ENCODE data around the gene TRMT13.
"Not testable (repeated sequence)": the region's sequence is repeated elsewhere in the genome, so short reads cannot be mapped to it uniquely, and the experiment has no call there.

TRMT13 gene

GRCh38 chr1:100164216-100164615 is 31.3 kb downstream of the TRMT13 start:
- DNase-seq = no peak

DNA sequence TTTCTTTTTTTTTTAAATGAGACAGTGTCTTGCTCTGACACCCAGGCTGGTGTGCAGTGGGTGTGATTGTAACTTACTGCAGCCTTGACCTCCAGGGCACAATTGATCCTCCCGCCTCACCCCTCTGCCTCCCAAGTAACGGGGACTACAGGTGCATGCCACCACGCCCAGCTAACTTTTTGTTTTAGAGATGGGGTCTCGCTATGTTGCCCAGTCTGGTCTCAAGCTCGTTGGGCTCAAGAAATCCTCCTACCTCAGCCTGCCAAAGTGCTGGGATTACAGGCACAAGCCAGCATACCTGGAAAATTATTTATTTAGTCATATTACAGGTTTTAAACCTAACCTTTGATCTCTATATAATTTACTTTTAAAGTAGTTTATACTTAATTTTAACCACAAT is 31.7 kb downstream of the TRMT13 start:
- DNase-seq = no peak

GRCh38 chr1:100168051-100168450 is 35.1 kb downstream of the TRMT13 start:
- no peak for DNase-seq

DNA sequence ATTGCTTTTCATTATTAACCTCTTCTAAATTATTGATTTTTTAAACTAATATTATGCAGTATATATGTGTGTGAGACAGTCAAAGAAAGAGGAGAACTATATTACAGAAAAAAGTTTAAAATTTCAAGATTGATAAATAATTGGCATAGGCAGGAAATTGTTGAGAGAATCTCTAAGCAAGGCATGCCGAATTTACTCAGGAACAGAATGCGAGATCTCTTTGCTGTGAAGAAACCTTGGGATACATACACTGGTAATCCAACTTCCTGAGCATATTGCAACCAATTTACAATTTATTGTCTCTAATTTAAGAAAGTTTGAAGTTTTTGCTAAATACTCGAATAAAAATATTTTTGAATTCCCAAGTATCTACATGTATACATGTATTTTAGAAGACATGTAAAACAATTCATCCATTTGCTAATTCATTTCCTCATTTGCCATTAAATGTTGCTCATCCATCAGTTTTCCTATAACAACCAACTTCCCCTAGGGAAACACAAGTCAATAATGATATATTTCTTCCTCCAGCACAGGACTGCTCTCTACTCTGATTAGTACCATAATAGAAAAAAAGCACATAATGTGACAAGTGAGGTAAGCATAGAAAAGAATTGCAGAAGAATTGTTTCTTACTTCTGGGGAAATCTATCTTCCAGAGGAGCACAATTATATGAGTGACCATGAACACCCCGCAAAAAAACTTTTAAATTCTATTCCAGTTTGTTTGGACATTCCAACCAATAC is 44.5 kb downstream of the TRMT13 start:
- DNase-seq = no peak

DNA sequence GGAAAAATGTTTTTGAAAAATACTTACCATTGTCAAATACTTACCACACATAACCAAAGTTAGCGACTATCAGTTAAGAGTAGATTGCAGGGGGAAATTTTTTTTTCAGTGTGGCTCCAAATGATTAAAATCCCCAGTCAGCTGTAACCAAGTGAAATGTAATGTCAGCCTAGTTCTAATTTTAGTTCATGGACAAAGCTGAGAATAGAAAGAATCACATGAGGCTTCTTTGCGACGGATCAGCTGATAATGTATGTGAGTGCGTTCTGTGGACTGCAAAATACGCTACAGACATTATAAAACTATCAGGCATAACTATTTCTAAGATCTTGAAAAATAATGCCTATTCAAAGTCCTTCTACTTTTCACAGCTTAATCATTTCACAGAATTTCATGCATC is 45.1 kb downstream of the TRMT13 start, which contains the start of gene LRRC39:
Gene LRRC39, minus strand, starts transcription at position 166 of the 400 bp plus-strand sequence. CDS start 9,740 bp downstream, outside the sequence.
- no peak for DNase-seq

DNA sequence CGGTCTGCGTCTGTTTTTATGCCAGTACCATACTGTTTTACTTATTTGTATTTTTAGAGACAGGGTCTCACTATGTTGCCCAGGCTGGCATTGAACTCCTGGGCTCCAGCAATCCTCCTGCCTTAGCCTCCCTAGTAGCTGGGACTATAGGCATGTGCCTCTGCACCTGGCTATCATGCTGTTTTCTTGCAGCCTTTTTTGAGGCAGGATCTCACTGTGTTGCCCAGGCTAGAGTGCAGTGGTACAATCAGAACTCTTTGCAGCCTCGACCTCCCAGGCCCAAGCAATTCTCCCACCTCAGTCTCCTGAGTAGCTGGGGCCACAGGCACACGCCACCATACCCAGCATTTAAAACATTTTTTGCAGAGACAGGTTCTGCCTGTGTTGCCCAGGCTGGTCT is 50.4 kb downstream of the TRMT13 start:
- no peak for DNase-seq

GRCh38 chr1:100184536-100184935 is 51.6 kb downstream of the TRMT13 start:
- DNase-seq = no peak

GRCh38 chr1:100187912-100188311 is 54.9 kb downstream of the TRMT13 start:
- no peak for DNase-seq

DNA sequence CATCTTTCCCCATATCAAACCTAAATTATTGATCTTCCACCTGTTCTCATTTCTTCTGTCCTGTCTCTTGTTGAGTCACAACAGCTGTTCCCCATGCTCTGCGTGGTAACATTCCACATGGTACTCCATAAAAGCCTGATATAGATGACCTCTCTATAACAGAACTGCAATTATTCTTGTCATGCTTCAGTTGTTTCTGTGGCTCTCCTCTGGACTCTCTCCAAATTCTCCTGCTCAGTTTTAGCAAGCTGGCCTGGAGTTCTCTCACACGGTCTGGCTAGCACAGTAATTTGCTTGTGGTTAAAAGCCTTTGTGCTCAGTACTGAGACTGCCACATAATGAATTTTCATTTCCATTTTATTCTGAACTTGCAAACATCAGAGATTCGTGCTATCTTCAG is 55.7 kb downstream of the TRMT13 start:
- DNase-seq = no peak

- DNase-seq = no peak
Observed at GRCh38 chr1:100198596-100198995, 65.6 kb downstream of the TRMT13 start.

DNA sequence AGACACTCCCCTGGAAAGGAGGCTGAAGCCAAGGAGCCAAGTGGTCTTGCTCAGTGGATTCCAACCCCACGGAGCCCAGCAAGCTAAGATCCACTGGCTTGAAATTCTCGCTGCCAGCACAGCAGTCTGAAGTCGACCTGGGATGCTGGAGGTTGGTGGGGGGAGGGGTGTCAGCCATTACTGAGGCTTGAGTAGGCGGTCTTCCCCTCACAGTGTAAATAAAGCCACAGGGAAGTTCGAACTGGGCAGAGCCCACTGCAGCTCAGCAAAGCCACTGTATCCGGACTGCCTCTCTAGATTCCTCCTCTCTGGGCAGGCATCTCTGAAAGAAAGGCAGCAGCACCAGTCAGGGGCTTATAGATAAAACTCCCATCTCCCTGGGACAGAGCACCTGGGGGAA is 67.1 kb downstream of the TRMT13 start:
- not testable (repeated sequence) for DNase-seq
